WTC11 (cell line): ENCODE measurements around the gene NBEAL1. TPM values are rescaled to one million over a fixed set of nuclear protein-coding genes. Genes with fewer than 3 reads are reported as not detected.

Source experiments
- ATAC-seq: fragments of 200-7000 bp; cut with Tn5 transposase; 2 replicates; pipeline ENCODE4 v1.10.0; 2021; ENCODE audit warnings: mild to moderate bottlenecking, moderate library complexity
- CTCF ChIA-PET: fragments of 300-600 bp; sonication (Branson Sonifier 250); formaldehyde crosslinking; loops from one replicate; lab custom pipeline; 2021; ENCODE audit warnings: antibody characterized with exemption; lab: Charles Lee
- POLR2A ChIA-PET: fragments of 350-600 bp; sonication (Branson Sonifier 250); formaldehyde crosslinking; loops from one replicate; lab custom pipeline; 2021; ENCODE audit warnings: antibody characterized with exemption; lab: Charles Lee
- DNase-seq: peaks from one replicate; pipeline ENCODE4 v3.0.0; 2021; ENCODE audit warnings: low spot score
- H3K27ac Mint-ChIP-seq: 2 replicates; pipeline ENCODE4 v1.8.0; 2021; ENCODE audit warnings: mixed read lengths
- H3K27me3 Mint-ChIP-seq: 2 replicates; pipeline ENCODE4 v1.8.0; 2021; ENCODE audit warnings: low read depth, mild to moderate bottlenecking, moderate library complexity, mixed read lengths
- H3K36me3 Mint-ChIP-seq: 2 replicates; pipeline ENCODE4 v1.8.0; 2021; ENCODE audit warnings: mixed read lengths
- H3K4me1 Mint-ChIP-seq: 2 replicates; pipeline ENCODE4 v1.8.0; 2022; ENCODE audit warnings: mixed read lengths
- H3K4me3 Mint-ChIP-seq: 2 replicates; pipeline ENCODE4 v1.8.0; 2021; ENCODE audit warnings: mild to moderate bottlenecking, moderate library complexity, mixed read lengths
- H3K9me3 Mint-ChIP-seq: 2 replicates; pipeline ENCODE4 v1.8.0; 2021; ENCODE audit warnings: mixed read lengths
- ATF3 ChIP-seq: sonication (generic); formaldehyde crosslinking; conservative IDR thresholded peaks from 2 replicates; pipeline ENCODE4 v1.8.1; 2022; ENCODE audit warnings: mild to moderate bottlenecking, missing genetic modification reagents
- CTCF ChIP-seq: fragments of 200-600 bp; IDR thresholded peaks from 2 replicates; pipeline ENCODE4 v1.8.0; 2022; ENCODE audit warnings: antibody characterized with exemption
- IRF1 ChIP-seq: sonication (generic); formaldehyde crosslinking; IDR thresholded peaks from 2 replicates; pipeline ENCODE4 v1.8.0; 2023; ENCODE audit warnings: missing genetic modification reagents
- JAZF1 ChIP-seq: fragments of 250-450 bp; sonication (Bioruptor Pico); IDR thresholded peaks from 2 replicates; pipeline ENCODE4 v1.9.0; 2021; ENCODE audit warnings: moderate library complexity, mild to moderate bottlenecking, inconsistent platforms
- MAX ChIP-seq: sonication (generic); formaldehyde crosslinking; IDR thresholded peaks from 2 replicates; pipeline ENCODE4 v1.8.0; 2022; ENCODE audit warnings: mild to moderate bottlenecking, missing genetic modification reagents
- MLX ChIP-seq: sonication (generic); formaldehyde crosslinking; IDR thresholded peaks from 2 replicates; pipeline ENCODE4 v1.8.1; 2023; ENCODE audit warnings: mild to moderate bottlenecking, missing genetic modification reagents, moderate library complexity
- OVOL2 ChIP-seq: fragments of 250-450 bp; sonication (Bioruptor Pico); IDR thresholded peaks from 2 replicates; pipeline ENCODE4 v1.9.0; 2021; ENCODE audit warnings: mild to moderate bottlenecking, borderline replicate concordance
- PRDM15 ChIP-seq: sonication (generic); formaldehyde crosslinking; IDR thresholded peaks from 2 replicates; pipeline ENCODE4 v1.8.0; 2022; ENCODE audit warnings: missing genetic modification reagents
- PREB ChIP-seq: sonication (generic); formaldehyde crosslinking; IDR thresholded peaks from 2 replicates; pipeline ENCODE4 v1.8.1; 2022; ENCODE audit warnings: mild to moderate bottlenecking, missing genetic modification reagents, moderate library complexity, borderline replicate concordance
- PRRX2 ChIP-seq: fragments of 250-450 bp; sonication (Bioruptor Pico); IDR thresholded peaks from 2 replicates; pipeline ENCODE4 v1.8.0; 2021; ENCODE audit warnings: mild to moderate bottlenecking
- TP53 ChIP-seq: sonication (generic); formaldehyde crosslinking; IDR thresholded peaks from 2 replicates; pipeline ENCODE4 v1.8.1; 2023; ENCODE audit warnings: mild to moderate bottlenecking, missing genetic modification reagents
- ZNF232 ChIP-seq: sonication (generic); formaldehyde crosslinking; IDR thresholded peaks from 2 replicates; pipeline ENCODE4 v1.8.0; 2022; ENCODE audit warnings: mild to moderate bottlenecking, missing genetic modification reagents
- ZNF317 ChIP-seq: sonication (generic); formaldehyde crosslinking; IDR thresholded peaks from 2 replicates; pipeline ENCODE4 v1.8.1; 2023; ENCODE audit warnings: low read depth, mild to moderate bottlenecking, moderate library complexity, missing genetic modification reagents, borderline replicate concordance
- ZNF425 ChIP-seq: fragments of 250-450 bp; sonication (Bioruptor Pico); conservative IDR thresholded peaks from 2 replicates; pipeline ENCODE4 v1.9.0; 2021; ENCODE audit warnings: mild to moderate bottlenecking
- ZNF532 ChIP-seq: fragments of 250-450 bp; sonication (Bioruptor Pico); IDR thresholded peaks from 2 replicates; pipeline ENCODE4 v1.9.0; 2021; ENCODE audit warnings: mild to moderate bottlenecking, borderline replicate concordance
- ZSCAN18 ChIP-seq: fragments of 250-450 bp; sonication (Bioruptor Pico); IDR thresholded peaks from 2 replicates; pipeline ENCODE4 v2.1.2; 2022; ENCODE audit warnings: mild to moderate bottlenecking, moderate library complexity
- total RNA-seq: library from RNA; stranded (reverse); gene quantifications from 3 replicates; pipeline ENCODE4 v1.2.3, GENCODE V29; 2021

Gene NBEAL1
- total RNA-seq, 1 experiment from 2014 or later = 10.5 TPM

- TF ChIP-seq ZNF532 (CRISPR knock-in tag) = no peak
These were observed 153.1 kb downstream of the NBEAL1 start (continued) for GRCh38 chr2:203167751-203168150.

GRCh38 chr2:203170502-203170901 lies 155.8 kb downstream of the NBEAL1 start:
- ATAC-seq = no peak
- Mint-ChIP-seq H3K4me3 (no peak overlapping the region), H3K4me1 (0 out of 2 replicates have a peak, but pooled peaks cover 3% of the 10 kb centered on the region), H3K27ac (no peak overlapping the region), H3K36me3 (no peaks in the 10 kb centered on the region), H3K9me3 (no peaks in the 10 kb centered on the region), H3K27me3 (no peaks in the 10 kb centered on the region)
- DNase-seq = no peak
- CTCF ChIA-PET = no interaction called here
- POLR2A ChIA-PET = no interaction called here
- TF ChIP-seq PREB (no peak), TP53 (CRISPR knock-in tag) (no peak), OVOL2 (no peak), ZNF232 (CRISPR knock-in tag) (no peak), JAZF1 (CRISPR knock-in tag) (no peak), PRRX2 (CRISPR knock-in tag) (no peak), MAX (CRISPR knock-in tag) (no peak), ZNF425 (no peak), ZNF317 (CRISPR knock-in tag) (no peak), IRF1 (CRISPR knock-in tag) (no peak), PRDM15 (CRISPR knock-in tag) (no peak), MLX (CRISPR knock-in tag) (no peak), ZSCAN18 (CRISPR knock-in tag) (no peak), ATF3 (no peak), CTCF (no peak)
